Neural progenitor cell (in vitro differentiated cells): ENCODE measurements around the gene SAXO2. TPM values are rescaled to one million over a fixed set of nuclear protein-coding genes. Genes with fewer than 3 reads are reported as not detected.
"Not testable (repeated sequence)": the region's sequence is repeated elsewhere in the genome, so short reads cannot be mapped to it uniquely, and the experiment has no call there.

Experiments used
- DNase-seq: peaks from one replicate; pipeline ENCODE4 v3.0.0-alpha.2; 2016; ENCODE audit warnings: low spot score
- H2AFZ ChIP-seq: fragments of 200-600 bp; sonication (generic); replicated peaks from 2 replicates; pipeline ENCODE4 v1.6.1; 2016; ENCODE audit warnings: antibody characterized with exemption
- H3F3A ChIP-seq: fragments of 200-600 bp; sonication (generic); 2 replicates; pipeline ENCODE4 v1.6.1; 2016; ENCODE audit warnings: antibody characterized with exemption, low read depth
- H3K27ac ChIP-seq: fragments of 200-600 bp; sonication (generic); 2 replicates; pipeline ENCODE4 v1.5.1; 2016; ENCODE audit warnings: mild to moderate bottlenecking
- H3K27me3 ChIP-seq: fragments of 200-600 bp; sonication (generic); 2 replicates; pipeline ENCODE4 v1.6.1; 2016; ENCODE audit warnings: mild to moderate bottlenecking, moderate library complexity
- H3K36me3 ChIP-seq: fragments of 200-600 bp; sonication (generic); 2 replicates; pipeline ENCODE4 v1.5.1; 2016
- H3K4me1 ChIP-seq: fragments of 200-600 bp; sonication (generic); 2 replicates; pipeline ENCODE4 v1.6.1; 2016; ENCODE audit warnings: mixed run types
- H3K4me2 ChIP-seq: fragments of 200-600 bp; sonication (generic); 2 replicates; pipeline ENCODE4 v1.6.1; 2016
- H3K4me3 ChIP-seq: fragments of 200-600 bp; sonication (generic); 2 replicates; pipeline ENCODE4 v1.5.1; 2016
- H3K79me2 ChIP-seq: fragments of 200-600 bp; sonication (generic); 2 replicates; pipeline ENCODE4 v1.6.1; 2016; ENCODE audit warnings: low read depth
- H3K9ac ChIP-seq: fragments of 200-600 bp; sonication (generic); 2 replicates; pipeline ENCODE4 v1.6.1; 2016
- H3K9me3 ChIP-seq: fragments of 200-600 bp; sonication (generic); 2 replicates; pipeline ENCODE4 v1.5.1; 2016; ENCODE audit warnings: low read depth
- H4K20me1 ChIP-seq: fragments of 200-600 bp; sonication (generic); 2 replicates; pipeline ENCODE4 v1.6.1; 2016; ENCODE audit warnings: low read depth
- H3K27ac Mint-ChIP-seq: 3 replicates; pipeline ENCODE4 v1.8.0; 2021; ENCODE audit warnings: mixed read lengths
- H3K27me3 Mint-ChIP-seq: 2 replicates; pipeline ENCODE4 v1.8.0; 2022; ENCODE audit warnings: low read depth, mild to moderate bottlenecking, inconsistent platforms, moderate library complexity, mixed read lengths; ENCODE audit not compliant: insufficient read depth
- H3K36me3 Mint-ChIP-seq: 3 replicates; pipeline ENCODE4 v1.8.0; 2021; ENCODE audit warnings: mixed read lengths
- H3K4me1 Mint-ChIP-seq: 3 replicates; pipeline ENCODE4 v1.8.0; 2021; ENCODE audit warnings: mixed read lengths
- H3K4me3 Mint-ChIP-seq: 3 replicates; pipeline ENCODE4 v1.8.0; 2021; ENCODE audit warnings: mild to moderate bottlenecking, moderate library complexity, mixed read lengths
- H3K9me3 Mint-ChIP-seq: 3 replicates; pipeline ENCODE4 v1.8.0; 2020; ENCODE audit warnings: mixed read lengths
- EZH2 ChIP-seq: fragments of 200-600 bp; sonication (generic); IDR thresholded peaks from 2 replicates; pipeline ENCODE4 v1.6.1; 2017; ENCODE audit warnings: antibody characterized with exemption, mild to moderate bottlenecking, moderate library complexity
- total RNA-seq: library from RNA; depleted of rRNA; stranded (reverse); fragments of >200 nt; gene quantifications from 2 replicates; pipeline ENCODE4 v1.2.3, GENCODE V29; 2015; ENCODE audit warnings: low replicate concordance

Gene SAXO2
- total RNA-seq, 1 donor from 2014 or later: 0.06 TPM

DNA sequence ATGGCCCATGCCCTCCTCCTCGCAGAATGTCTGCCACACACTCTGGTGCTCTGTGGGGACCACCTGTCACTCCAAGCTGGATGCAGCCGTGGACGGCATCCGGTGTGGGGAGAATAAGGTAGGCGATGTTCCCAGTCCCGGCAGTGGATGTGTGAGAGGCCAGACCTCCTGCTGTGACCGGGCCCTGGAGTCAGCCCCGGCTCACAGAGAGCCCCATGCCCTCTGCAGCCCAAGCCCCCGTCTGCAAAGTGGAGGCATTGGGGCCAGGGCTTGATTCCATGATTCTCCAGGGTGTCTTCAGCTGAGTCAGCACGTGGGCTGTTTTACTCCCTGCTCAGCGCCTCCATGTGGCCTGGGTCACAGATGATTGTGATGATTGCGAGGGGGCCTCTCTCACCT lies 54.5 kb downstream of the SAXO2 start:
- H3K9me3 ChIP-seq: no peaks in the 10 kb centered on the region
- H3K4me2 ChIP-seq: no peak overlapping the region
- no peaks in the 10 kb centered on the region for H3K36me3 ChIP-seq
- peaks cover 3% of the 10 kb centered on the region for H3K9me3 Mint-ChIP-seq
- no peaks in the 10 kb centered on the region for H3K79me2 ChIP-seq
- no peaks in the 10 kb centered on the region for H3K36me3 Mint-ChIP-seq
- no peaks in the 10 kb centered on the region for H3K27me3 ChIP-seq
- H4K20me1 ChIP-seq: no peaks in the 10 kb centered on the region
- no peak for TF ChIP-seq EZH2
- no peak overlapping the region for H3K9ac ChIP-seq
- DNase-seq: no peak
- H3K27me3 Mint-ChIP-seq: peaks cover 2% of the 10 kb centered on the region
- no peak overlapping the region for H3K27ac Mint-ChIP-seq
- no peaks in the 10 kb centered on the region for H3K4me1 Mint-ChIP-seq
- H3K4me3 Mint-ChIP-seq: no peak overlapping the region
- no peaks in the 10 kb centered on the region for H3K4me1 ChIP-seq
- no peak overlapping the region for H3K27ac ChIP-seq
- H2AFZ ChIP-seq: no peak overlapping the region
- no peaks in the 10 kb centered on the region for H3F3A ChIP-seq
- no peak overlapping the region for H3K4me3 ChIP-seq

DNA sequence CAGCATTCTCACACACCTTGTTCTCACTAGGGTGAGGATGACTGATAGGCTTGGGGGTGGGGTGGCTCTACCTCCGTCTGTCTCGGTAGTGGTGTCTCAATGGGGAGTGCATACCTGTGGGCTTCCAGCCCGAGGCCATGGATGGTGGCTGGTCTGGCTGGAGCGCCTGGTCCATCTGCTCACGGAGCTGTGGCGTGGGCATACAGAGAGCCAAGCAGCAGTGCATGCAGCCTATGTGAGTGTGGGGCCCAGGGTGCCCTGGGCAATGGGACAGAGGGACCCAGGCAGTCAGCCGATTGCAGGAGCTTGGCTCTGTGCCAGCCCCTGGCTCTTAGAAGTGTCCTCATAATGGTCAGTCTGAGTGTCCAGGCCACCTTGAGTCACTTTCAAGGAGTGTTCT lies 54.9 kb downstream of the SAXO2 start:
- not testable (repeated sequence) for H3K27ac ChIP-seq, H3K27ac Mint-ChIP-seq

DNA sequence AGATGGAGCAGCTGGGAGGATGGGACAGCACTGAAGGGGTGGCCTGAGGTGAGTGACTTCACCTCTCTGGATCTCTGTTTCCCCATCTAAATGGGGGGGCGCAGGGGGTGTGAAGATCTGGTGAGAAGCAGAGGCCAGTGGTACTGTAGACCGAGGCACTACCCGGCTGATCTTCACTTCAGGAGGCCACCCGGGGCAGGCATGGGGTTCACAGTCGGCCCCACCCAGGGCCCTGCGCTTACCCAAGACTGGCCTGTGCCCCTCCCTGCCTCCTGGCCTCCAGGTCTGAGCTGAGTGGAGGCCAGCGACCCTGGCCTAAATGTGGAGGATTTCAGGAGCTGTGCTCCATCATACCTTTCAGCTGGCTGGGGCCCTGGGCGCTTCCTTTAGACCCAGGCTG lies 55.7 kb downstream of the SAXO2 start:
- H4K20me1 ChIP-seq, H3K9me3 ChIP-seq, H3K4me3 Mint-ChIP-seq, H3K27ac Mint-ChIP-seq, H3K36me3 Mint-ChIP-seq, DNase-seq, H3K27me3 Mint-ChIP-seq, H3K4me2 ChIP-seq, H3K9me3 Mint-ChIP-seq, H3K27ac ChIP-seq, H3K27me3 ChIP-seq, H3F3A ChIP-seq, H3K79me2 ChIP-seq, H2AFZ ChIP-seq, H3K4me3 ChIP-seq, H3K9ac ChIP-seq, H3K4me1 Mint-ChIP-seq, H3K36me3 ChIP-seq, H3K4me1 ChIP-seq: not testable (repeated sequence)

More for the DNA sequence above, 54.9 kb downstream of the SAXO2 start:
- not testable (repeated sequence) for H3K79me2 ChIP-seq, H3K4me1 ChIP-seq, H2AFZ ChIP-seq, H3F3A ChIP-seq, H3K9me3 Mint-ChIP-seq, H3K4me2 ChIP-seq, H3K36me3 ChIP-seq, H3K4me1 Mint-ChIP-seq, H3K9ac ChIP-seq, H3K27me3 Mint-ChIP-seq, H4K20me1 ChIP-seq, H3K4me3 ChIP-seq, H3K27me3 ChIP-seq, H3K9me3 ChIP-seq, H3K4me3 Mint-ChIP-seq, H3K36me3 Mint-ChIP-seq, DNase-seq

DNA sequence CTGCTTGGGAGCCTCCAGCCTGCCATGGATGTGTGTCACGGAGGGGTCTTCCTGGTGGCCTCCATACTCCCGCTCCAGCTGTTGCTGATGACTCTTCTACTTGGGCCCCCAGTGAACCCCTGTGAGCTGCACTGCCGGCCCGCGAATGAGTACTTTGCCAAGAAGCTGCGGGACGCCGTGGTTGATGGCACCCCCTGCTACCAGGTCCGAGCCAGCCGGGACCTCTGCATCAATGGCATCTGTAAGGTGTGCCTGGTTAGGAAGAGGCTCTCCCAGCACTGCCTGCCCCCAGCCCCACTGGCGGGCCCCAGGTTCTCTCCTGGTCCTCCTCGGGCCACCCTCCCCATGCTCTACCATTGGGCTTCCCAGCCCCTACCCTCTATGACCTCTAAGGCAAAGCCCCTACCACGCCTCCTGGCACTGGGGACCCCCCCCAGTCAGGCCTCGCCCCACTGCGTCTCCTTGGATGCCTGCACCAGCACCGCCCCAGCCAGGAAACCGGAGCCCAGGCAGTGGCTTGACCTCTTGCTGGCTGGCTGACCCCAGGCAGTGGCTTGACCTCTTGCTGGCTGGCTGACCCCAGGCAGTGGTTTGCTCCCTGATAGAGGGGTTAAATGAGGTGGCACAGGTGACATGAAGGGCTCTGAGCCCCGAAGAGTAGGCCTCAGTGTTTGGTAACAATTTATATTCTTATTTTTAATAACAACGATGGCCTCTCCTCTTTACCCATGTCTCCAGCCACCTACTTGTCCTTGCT lies 57.1 kb downstream of the SAXO2 start:
- H3K4me1 Mint-ChIP-seq, H3K4me3 ChIP-seq, H3K79me2 ChIP-seq, DNase-seq, H3K9me3 ChIP-seq, H3K36me3 ChIP-seq, H3K4me2 ChIP-seq, H3K4me3 Mint-ChIP-seq, H3K9ac ChIP-seq, H4K20me1 ChIP-seq, H3K36me3 Mint-ChIP-seq, H3K27me3 Mint-ChIP-seq, H3K27me3 ChIP-seq, H3K27ac Mint-ChIP-seq, H3K4me1 ChIP-seq, H2AFZ ChIP-seq, H3K27ac ChIP-seq, H3K9me3 Mint-ChIP-seq, H3F3A ChIP-seq: not testable (repeated sequence)

DNA sequence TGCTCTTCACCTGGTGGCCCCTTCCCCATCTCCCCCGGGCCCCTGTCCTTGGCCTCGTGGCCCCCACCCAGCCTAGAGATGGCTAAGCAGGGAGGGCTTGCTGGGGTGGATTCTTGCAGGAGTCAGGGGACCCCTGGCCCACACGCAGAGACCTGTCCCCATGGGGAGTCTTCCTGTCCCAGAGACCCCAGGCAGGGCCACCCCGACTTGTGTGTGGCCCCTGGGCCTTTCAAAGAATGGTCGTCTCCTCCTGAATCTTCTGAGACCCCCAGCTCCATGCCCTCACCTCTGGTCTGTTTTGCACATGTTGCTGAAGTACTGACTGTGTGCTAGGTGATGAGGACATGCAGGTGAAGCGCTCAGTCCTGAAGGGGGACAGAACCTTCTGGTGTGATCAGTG lies 58.2 kb downstream of the SAXO2 start:
- not testable (repeated sequence) for H3K36me3 ChIP-seq, H3K9me3 ChIP-seq, H4K20me1 ChIP-seq, H3K27ac Mint-ChIP-seq, H3K9ac ChIP-seq, H3K4me1 ChIP-seq, H3F3A ChIP-seq, H3K4me3 Mint-ChIP-seq, H3K4me1 Mint-ChIP-seq, H3K27me3 Mint-ChIP-seq, H2AFZ ChIP-seq, H3K27me3 ChIP-seq, H3K79me2 ChIP-seq, DNase-seq, H3K27ac ChIP-seq, H3K9me3 Mint-ChIP-seq, H3K4me2 ChIP-seq, H3K36me3 Mint-ChIP-seq, H3K4me3 ChIP-seq

DNA sequence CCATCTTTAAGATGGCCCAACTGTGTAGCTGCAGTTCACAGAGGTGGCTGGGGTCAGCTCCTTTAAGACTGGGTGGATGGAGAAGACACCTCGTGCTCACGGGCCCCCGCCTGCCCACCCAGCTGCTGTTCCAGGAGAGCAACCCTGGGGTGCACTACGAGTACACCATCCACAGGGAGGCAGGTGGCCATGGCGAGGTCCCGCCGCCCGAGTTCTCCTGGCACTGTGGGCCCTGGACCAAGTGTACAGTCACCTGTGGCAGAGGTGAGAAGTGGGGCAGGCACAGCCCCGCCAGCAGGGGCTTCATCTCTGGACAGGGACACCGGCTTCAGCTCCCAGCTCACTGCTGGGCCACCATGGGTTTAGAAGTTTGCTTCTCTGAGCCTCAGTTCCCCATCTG lies 59.9 kb downstream of the SAXO2 start:
- not testable (repeated sequence) for H3K4me1 ChIP-seq, H3K9ac ChIP-seq, H3K9me3 Mint-ChIP-seq, H3K4me3 Mint-ChIP-seq, H3K27ac ChIP-seq, H3K79me2 ChIP-seq, H3K27me3 Mint-ChIP-seq, H3F3A ChIP-seq, DNase-seq, H3K9me3 ChIP-seq, H3K36me3 Mint-ChIP-seq, H3K36me3 ChIP-seq, H3K4me1 Mint-ChIP-seq, H3K27me3 ChIP-seq, H4K20me1 ChIP-seq, H3K27ac Mint-ChIP-seq, H2AFZ ChIP-seq, H3K4me3 ChIP-seq, H3K4me2 ChIP-seq

DNA sequence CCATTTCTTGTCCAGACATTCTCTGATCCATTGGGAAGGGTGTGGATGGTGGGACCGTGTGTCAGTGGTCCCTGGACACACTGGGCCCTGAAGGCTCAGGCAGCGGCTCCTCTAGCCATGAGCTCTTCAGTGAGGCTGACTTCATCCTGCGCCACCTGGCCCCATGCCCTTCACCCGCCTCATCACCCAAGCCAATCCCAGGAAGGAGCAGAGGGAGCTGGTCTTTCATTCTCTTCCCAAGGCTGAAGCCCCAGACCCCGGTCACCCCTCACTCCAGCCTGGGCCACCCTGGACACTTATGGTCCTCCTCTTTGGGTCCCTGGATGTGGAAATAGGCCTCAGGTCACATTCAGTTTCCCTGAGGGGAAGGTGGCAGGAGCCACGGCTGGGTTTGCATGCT lies 62.2 kb downstream of the SAXO2 start:
- not testable (repeated sequence) for H3K36me3 Mint-ChIP-seq, H3K4me2 ChIP-seq, H3K9me3 ChIP-seq, H3K27me3 ChIP-seq, H3K36me3 ChIP-seq, H3K4me1 ChIP-seq, H2AFZ ChIP-seq, H3K4me3 Mint-ChIP-seq, DNase-seq, H3K9me3 Mint-ChIP-seq, H3K27ac ChIP-seq, H3K4me3 ChIP-seq, H3K4me1 Mint-ChIP-seq, H3K27me3 Mint-ChIP-seq, H3K27ac Mint-ChIP-seq, H4K20me1 ChIP-seq, H3K79me2 ChIP-seq, H3F3A ChIP-seq, H3K9ac ChIP-seq

DNA sequence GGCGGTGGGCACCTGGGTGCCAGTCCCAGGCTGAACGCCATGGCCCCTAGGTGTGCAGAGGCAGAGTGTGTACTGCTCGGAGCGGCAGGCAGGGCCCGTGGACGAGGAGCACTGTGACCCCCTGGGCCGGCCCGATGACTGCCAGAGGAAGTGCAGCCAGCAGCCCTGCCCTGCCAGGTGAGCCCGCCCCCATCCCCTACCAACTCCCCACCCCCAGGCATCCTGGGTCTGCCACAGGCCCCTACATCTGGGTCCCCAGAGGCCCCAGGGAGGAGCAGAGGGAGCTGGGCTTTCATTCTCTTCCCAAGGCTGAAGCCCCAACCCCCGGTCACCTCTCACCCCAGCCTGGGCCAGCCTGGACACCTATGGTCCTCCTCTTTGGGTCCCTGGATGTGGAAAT lies 63.0 kb downstream of the SAXO2 start:
- not testable (repeated sequence) for H3K9ac ChIP-seq, H3K4me3 ChIP-seq, H2AFZ ChIP-seq, H3K27ac ChIP-seq, H3K79me2 ChIP-seq, H3K4me2 ChIP-seq, H3K4me1 Mint-ChIP-seq, H3K9me3 ChIP-seq, H3K36me3 ChIP-seq, H3F3A ChIP-seq, H4K20me1 ChIP-seq, H3K4me1 ChIP-seq, H3K36me3 Mint-ChIP-seq, H3K9me3 Mint-ChIP-seq, H3K27me3 ChIP-seq, H3K4me3 Mint-ChIP-seq, H3K27ac Mint-ChIP-seq, H3K27me3 Mint-ChIP-seq, DNase-seq
